GM18861 (cell line): Measurements from ENCODE around the gene GANAB.
"Not testable (repeated sequence)": the region's sequence is repeated elsewhere in the genome, so short reads cannot be mapped to it uniquely, and the experiment has no call there.

Experiments
- ATAC-seq: cut with Tn5 transposase; IDR thresholded peaks from one replicate; pipeline ENCODE4 v1.9.1; 2021; ENCODE audit not compliant: unreplicated experiment

The GANAB gene

DNA sequence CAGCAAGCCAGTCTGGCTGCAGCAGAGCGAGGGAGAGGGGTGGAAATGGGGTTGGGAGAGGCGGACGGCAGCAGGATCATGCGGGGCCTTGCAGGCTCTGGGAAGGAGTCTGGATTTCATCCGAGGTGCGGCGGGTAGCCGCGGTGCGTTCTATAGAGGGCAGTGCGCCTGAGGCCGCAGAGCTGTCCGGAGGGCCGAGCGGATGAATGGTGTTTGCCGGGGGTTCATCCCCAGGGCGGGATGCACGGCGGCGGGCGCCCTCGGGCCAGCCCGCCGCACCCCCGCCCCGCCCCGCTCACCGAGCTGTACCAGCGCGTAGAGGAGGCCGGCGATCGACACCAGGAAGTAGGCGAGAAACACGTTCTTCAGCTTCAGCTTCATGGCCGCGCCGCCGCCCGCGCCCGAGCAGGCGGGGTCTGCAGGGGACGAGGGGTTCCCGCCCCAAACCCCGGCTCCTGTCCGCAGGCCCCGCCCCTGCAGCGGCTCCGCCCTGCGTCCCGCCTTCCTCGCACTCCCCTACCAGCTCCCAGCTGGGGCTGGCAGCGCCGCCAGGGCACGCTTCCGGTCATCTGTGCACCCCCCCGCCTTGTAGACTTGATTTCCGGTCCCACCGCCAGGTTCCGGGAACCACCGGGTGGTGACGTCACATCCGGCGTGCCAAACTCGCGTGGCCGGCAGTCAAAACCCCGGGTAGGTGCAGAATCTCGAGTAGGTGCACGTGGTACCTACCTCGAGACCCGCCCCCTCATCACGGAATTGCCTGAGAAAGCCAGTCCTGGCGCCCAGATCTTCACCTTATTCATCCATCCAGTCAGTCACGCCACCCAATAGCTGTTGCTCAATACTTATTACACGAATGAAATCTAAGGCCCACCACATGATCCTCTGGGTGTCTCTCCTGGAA lies 24.6 kb downstream of the GANAB start, which contains the start of gene B3GAT3:
Gene B3GAT3, minus strand, starts transcription at position 420 of the 904 bp plus-strand sequence. Its CDS starts 39 bp downstream, at position 381.
- peak; percentile 91 for ATAC-seq

DNA sequence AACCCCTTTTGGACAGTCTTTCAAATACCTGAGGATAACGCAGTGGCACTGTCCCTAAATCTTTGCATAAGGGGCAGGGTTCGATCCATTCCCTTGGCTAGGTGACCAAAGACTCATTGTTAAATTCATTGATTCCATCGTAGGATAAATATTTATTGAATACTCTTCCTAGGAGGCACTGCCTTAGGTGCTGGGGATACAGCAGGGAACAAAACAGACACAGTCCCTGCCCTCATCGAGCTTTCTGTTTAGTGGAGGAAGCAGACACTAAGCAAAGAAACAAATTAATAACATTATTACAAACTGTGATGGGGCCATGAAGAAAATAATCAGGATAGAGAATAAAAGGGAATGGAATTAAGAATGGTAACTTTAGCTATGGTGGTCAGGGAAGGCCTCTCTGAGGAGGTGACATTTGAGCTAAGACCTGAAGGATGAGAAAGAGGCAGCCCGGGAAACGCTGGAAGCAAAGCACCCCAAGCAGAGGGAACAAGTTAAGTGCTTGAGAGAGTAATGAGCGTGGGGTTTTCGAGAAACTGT lies 25.3 kb downstream of the GANAB start:
- ATAC-seq: no peak

DNA sequence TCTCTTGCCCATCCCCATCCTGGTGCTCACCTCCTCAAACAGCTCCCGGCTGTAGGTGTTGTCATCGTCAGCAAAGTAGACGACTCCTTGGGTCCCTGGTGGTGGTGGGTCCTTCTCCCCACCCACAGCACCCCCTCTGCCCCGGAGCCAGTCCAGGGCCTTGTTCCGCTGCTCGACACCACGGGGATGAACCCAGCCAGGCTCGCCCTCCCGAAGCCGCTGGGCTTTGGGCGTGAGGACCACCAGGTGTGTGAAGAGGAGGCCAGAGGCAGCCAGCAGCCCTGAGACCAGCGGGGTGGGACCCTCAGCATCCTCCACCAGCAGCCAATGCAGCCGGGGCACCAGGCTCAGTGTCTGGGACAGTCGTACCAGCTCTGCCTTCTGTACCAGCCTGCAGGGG lies 29.5 kb downstream of the GANAB start:
- ATAC-seq: not testable (repeated sequence)

- ATAC-seq: no peak
Measured at GRCh38 chr11:62615521-62615920, 30.9 kb downstream of the GANAB start.

DNA sequence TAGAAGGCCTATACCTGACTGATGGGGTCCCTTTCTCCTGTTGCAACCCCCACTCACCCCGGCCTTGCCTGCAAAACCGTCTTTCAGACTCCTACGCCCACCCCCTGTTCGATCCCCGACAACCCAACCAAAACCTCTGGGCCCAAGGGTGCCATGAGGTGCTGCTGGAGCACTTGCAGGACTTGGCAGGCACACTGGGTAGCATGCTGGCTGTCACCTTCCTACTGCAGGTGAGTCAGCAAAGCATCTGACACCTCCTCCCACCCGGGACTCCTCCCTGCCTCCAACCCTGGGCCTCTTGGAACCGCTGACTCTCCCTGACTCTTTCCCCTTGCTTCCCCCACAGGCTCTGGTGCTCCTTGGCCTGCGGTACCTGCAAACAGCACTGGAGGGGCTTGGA lies 32.1 kb downstream of the GANAB start:
- no peak for ATAC-seq

GRCh38 chr11:62613291-62613778 lies 33.1 kb downstream of the GANAB start:
- no peak for ATAC-seq

DNA sequence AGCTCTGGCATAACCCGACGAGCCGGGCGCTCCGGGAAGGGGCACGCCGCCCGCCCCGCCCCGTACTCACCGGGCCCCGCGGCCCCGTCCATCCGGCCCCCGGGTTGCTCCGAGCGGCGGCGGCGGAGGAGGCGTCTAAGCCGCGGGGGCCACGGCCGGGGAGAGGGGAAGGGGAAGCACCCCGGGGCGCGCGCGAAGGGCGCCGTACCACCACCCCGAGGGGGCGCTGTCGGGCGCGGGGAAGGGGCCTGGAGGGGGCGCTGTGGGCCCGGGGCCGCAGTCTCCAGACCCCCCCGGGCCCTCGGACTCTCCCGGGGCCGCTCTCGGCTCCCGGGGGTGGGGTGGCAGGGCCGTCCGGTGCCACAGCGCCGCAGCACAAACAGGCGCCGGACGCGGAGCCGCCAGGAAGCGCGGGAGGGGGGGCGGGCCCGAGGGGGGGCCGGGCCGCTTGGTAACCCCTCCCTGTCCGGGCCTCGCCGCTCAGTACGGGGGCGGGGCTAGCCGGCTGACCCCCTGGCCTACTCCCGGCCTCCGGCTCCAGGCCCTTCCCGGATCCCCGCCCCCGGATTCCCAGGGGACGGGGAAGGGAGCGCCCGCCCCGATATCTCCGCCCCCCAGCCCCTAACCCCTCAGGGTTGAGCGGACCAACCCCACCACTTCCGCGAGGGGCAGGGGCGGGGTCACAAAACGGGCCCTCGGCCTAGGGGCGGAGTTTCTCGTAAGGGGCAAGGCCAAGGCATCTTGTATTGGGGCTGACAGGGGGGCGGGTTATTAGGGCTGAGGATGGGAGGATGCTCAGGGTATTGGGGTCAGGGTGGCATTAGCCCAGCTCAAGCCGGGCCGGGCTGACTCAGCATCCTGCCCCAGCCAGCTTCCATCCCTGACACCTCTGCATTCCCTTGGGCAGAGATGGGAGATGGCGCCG lies 33.8 kb downstream of the GANAB start, which contains the start of the genes EML3 and ROM1:
Gene EML3, minus strand, starts transcription at position 410 of the 925 bp plus-strand sequence. Its CDS starts 318 bp downstream, at position 92.
Gene ROM1, plus strand, starts transcription at position 892 of the 925 bp plus-strand sequence. Its CDS starts 25 bp downstream, at position 917.
- ATAC-seq: peak; percentile 42

DNA sequence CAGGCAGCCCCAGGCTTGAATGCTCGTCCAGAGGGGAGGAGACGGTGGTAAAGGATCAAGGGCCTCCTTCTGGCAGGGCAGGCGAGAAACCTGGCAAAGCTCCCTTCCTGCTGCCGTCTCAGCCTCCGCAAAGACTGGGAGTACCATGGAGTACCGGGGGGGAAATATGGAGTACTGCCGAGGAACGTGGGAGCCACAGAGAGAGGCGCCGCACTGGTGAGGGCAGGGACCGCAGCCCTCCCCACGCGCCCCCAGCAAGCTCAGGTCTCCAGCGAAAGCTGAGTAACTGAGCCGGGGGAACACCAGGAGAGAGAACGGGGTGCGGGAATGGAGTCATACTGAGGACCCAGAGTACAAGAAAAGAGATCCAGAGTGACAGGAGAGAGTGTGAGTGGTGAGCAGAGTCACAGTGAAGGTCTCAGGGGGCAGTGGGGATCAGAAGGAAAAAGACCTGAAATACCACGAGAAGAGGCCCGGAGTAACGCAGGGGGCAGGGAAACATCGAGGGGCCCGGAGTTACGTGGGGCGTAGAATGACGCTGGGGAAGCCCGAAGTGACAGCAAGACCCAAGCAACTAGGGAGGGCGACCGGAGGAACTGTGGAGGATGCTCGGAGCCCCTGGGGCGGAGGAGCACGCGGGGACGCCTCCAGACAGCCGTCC lies 34.6 kb downstream of the GANAB start:
- ATAC-seq: no peak

DNA sequence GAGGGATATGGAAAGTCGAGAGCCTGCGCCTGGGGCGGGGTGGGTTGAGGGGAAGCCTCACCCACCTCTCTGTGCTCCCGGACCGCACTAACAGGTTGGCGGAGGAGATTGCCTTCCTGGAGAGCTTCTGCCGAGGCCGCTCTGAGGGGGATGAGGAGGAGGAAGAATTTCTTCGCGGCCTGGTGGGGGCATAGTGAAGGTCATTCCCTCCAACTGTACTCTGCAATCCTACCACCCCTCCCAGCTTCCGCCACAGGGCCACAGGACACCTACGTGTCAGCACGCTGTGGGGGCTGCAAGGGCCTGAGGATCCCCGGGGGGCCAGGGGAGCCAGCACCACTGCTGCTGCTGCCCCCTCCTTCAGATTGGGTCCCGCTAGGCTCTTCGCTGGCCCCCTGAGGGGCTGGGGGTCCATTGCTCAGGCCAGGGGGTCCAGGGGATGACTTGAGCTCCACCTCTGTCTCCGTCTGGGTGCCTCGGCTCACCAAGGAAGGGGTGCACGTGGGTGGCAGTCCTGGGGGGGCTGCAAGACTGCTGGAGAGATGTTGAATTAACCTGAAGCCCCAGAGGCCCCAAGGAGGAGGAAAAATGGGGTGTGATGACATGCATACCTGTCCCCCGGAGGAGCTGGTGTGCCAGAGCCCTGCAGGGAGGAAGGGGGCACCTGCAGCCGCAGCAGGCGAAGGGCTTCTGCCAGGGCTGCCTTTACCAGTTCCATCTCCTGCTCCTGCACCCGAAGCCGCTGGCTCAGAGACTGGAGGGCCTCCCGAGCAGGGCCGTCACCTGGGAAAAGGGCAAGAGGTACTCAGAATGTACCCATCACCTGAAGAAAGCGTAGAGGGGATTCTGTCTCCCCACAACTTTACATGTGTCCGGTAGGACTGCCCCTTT lies 35.4 kb downstream of the GANAB start:
- no peak for ATAC-seq

DNA sequence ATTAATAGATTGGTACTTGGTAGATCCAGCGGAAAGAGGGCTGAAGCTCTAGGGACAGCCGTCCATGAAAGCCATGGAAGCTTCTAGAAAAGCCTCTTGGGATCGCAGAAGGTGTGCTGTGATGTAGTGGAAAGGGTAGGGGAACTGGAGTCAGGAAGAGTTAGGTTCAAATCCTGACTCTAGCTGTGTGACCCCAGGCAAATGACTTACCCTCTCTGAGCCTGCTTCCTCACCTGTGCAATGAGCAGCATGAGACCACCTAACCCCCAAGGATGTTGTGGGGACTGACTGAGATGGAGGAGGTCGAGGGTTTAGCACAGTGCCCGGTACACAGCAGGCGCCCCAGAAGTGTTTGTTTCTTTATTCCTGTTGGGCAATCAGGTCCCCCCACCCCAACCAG lies 36.0 kb downstream of the GANAB start:
- no peak for ATAC-seq

DNA sequence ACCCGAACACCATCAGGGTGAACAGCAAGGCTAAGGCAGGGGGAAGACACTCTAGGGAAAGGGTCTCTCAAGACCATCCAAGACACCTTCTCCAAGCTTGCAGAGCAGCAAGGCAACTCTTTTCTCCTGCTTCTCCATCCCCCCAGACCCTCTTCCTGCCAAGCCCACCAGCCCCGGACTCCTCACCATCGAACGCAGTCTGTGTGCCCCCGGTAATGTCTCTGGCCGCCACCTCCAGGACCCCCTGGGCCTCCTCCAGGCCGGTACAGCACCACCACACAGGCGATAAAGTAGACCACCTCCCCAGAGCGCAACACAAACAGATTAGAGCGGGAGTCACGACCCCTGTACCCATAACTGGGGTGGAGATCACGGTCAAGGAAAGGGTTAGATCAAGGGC lies 37.6 kb downstream of the GANAB start:
- ATAC-seq: no peak

GRCh38 chr11:62607714-62608113 lies 38.7 kb downstream of the GANAB start:
- no peak for ATAC-seq

DNA sequence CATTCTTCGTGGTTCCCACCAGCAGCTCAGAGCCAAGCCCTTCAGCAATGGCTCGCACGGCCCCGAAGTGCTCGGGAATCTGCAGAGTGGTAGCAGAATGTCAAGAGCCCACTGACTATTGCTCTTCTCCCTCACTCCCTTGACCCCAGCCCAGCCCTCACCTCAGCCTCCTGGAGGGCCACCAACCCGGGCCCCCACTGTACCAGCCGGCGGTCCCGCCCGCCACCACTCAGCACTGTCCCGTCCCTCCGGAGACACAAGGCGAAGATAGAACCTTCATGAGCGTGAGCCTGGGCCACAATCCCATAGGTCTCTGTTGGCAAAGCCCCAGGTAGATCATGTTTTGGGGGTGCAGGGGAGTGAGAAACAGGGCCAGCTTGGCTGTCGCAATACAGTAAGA lies 40.5 kb downstream of the GANAB start:
- no peak for ATAC-seq

- no peak for ATAC-seq
Measured at GRCh38 chr11:62605467-62605866, 40.9 kb downstream of the GANAB start.

DNA sequence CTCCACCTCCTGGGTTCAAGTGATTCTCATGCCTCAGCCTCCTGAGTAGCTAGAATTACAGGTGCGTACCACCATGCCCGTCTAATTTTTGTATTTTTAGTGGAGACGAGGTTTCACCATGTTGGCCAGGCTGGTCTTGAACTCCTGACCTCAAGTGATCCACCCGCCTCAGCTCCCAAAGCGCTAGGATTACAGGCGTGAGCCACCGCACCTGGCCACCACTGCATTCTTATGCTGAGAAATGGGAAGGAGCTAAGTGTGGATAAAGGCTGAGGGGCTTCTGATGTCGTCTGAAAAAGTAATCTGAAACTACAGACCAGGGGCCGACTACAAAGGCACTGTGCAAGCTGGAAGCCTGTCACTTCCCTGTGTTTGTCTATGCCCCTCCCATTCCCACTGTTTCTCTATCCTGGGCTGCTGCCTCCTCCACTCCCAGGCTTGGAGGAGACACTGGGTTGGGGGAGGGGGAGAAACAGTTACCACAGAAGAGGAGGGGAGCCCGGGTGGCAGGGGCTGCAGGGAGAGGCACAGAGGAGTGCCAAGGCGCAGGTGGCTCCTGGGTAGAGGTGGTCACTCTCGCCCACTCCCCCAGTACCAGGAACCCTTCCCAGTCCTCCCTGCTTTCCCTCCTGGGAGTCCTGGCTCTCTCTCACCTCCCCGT lies 41.8 kb downstream of the GANAB start:
- ATAC-seq: no peak

- no peak for ATAC-seq
Measured at GRCh38 chr11:62603776-62604299, 42.6 kb downstream of the GANAB start.

DNA sequence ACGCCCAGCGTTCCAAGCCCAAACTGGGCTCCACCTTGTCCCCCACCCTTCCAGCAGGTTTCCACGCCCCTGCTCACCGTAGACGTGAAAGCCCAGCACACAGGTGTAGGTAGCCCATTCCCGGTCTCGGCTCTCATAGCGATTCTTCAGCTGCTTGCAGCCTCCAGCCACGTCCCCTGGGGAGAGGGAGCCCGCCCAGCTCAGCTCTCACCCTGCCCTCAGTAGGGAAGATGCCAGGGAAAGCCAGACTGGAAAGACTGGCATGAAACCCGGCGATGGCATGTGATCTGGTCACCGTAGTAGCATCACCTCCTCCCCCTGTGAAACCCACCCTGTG lies 43.4 kb downstream of the GANAB start:
- no peak for ATAC-seq

DNA sequence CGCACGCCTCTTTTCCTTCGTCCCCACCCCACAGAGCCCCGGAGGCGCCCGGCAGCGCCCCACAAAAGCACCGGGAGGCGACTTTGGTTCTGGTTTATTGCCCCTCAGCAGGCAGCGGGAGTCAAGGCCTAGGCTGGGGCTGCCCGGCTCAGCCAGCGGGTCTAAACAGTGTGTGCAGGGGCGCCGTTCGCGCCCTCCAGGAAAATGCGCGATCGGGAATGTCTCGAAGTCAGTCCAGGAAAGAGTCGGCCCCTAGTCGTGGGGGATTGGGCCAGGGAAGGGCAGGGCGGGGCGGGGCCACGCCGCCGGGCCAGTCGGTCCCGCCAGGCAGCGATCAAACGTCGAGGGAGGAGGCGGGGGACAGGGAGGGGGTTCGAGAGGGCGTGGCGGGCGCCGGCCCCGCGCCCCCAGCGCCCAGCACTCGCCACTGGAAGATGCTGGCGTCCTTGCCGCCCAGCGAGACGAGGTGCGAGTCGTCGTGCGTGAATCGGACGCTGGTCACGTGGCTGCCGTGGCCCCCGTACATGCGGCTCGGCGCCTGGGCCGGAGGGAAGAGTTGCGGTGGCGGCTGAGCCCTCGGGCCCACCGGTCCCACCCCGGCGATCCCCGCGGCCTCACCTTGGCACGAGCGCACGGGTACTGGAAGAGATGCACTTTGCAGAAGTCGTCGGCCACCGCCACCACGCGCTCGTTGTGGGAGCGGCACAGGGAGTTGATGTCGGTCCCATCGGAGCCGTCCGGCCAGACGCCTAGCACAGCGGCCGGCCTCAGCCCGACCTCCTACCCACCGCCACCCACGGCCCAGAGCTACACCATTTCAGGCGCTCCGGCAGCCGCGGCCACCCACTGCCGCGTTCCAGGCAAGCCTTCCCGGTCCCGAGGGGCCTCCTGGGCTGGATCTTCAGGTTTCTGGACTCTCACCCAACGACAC lies 44.0 kb downstream of the GANAB start:
- no peak for ATAC-seq
